ENCODE measurements around the gene MEX3D. TPM values are rescaled to one million over a fixed set of nuclear protein-coding genes. Genes with fewer than 3 reads are reported as not detected.

MEX3D gene
- total RNA-seq, 4 donors from 2014 or later, result 11.6 to 20.0 (median 15.6) TPM

- Histone ChIP-seq H3K36me3 (peaks cover 0 to 47% (median 0%) of the 10 kb centered on the region in 3 donors), H3K9me3 (no peaks in the 10 kb centered on the region), H3K27me3 (no peaks in the 10 kb centered on the region), H3K4me1 (peaks cover 0 to 10% (median 0%) of the 10 kb centered on the region in 4 donors), H3K4me3 (no peak overlapping the region), H3K27ac (no peak overlapping the region)
- TF ChIP-seq POLR2A (IDR thresholded peaks at IDR 0.05), result no peak
- TF ChIP-seq CTCF (IDR thresholded peaks at IDR 0.05), result no peak
- DNase-seq, result no peak
These were observed 16.5 kb upstream of the MEX3D start for GRCh38 chr19:1584500-1585242.

- no peak overlapping the region for H3K27ac ChIP-seq
- DNase-seq, result no peak
- no peak for TF ChIP-seq CTCF (IDR thresholded peaks at IDR 0.05)
- no peak for TF ChIP-seq POLR2A (IDR thresholded peaks at IDR 0.05)
- peaks cover 0 to 67% (median 0%) of the 10 kb centered on the region in 3 donors for H3K36me3 ChIP-seq
- no peak overlapping the region for H3K4me3 ChIP-seq
- H3K4me1 ChIP-seq, result no peaks in the 10 kb centered on the region
- no peaks in the 10 kb centered on the region for H3K9me3 ChIP-seq
- H3K27me3 ChIP-seq, result no peaks in the 10 kb centered on the region
These were observed 14.1 kb upstream of the MEX3D start for GRCh38 chr19:1582201-1582600.

- H3K4me3 ChIP-seq, result no peak overlapping the region
- no peaks in the 10 kb centered on the region for H3K4me1 ChIP-seq
- H3K36me3 ChIP-seq, result peaks cover 0 to 71% (median 0%) of the 10 kb centered on the region in 3 donors
- no peaks in the 10 kb centered on the region for H3K9me3 ChIP-seq
- DNase-seq, result no peak
- TF ChIP-seq CTCF (IDR thresholded peaks at IDR 0.05) (no peak), POLR2A (IDR thresholded peaks at IDR 0.05) (no peak)
- no peaks in the 10 kb centered on the region for H3K27me3 ChIP-seq
- no peak overlapping the region for H3K27ac ChIP-seq
These were observed 12.8 kb upstream of the MEX3D start for GRCh38 chr19:1580957-1581356.

- H3K27ac ChIP-seq, result no peak overlapping the region
- DNase-seq, result no peak
- TF ChIP-seq POLR2A (IDR thresholded peaks at IDR 0.05) (no peak), CTCF (IDR thresholded peaks at IDR 0.05) (no peak)
- no peak overlapping the region for H3K4me3 ChIP-seq
- no peaks in the 10 kb centered on the region for H3K27me3 ChIP-seq
- no peaks in the 10 kb centered on the region for H3K4me1 ChIP-seq
- H3K9me3 ChIP-seq, result no peaks in the 10 kb centered on the region
- H3K36me3 ChIP-seq, result peaks cover 0 to 71% (median 0%) of the 10 kb centered on the region in 3 donors
These were observed 12.3 kb upstream of the MEX3D start for GRCh38 chr19:1580382-1580781.

GRCh38 chr19:1579222-1579621 is 11.1 kb upstream of the MEX3D start:
- Histone ChIP-seq H3K9me3 (no peaks in the 10 kb centered on the region), H3K4me3 (no peak overlapping the region), H3K36me3 (peaks cover 0 to 67% (median 0%) of the 10 kb centered on the region in 3 donors), H3K27ac (no peak overlapping the region), H3K4me1 (no peaks in the 10 kb centered on the region), H3K27me3 (no peaks in the 10 kb centered on the region)
- TF ChIP-seq CTCF (IDR thresholded peaks at IDR 0.05), result no peak
- TF ChIP-seq POLR2A (IDR thresholded peaks at IDR 0.05), result no peak
- no peak for DNase-seq
